Psoas muscle (tissue), 8 donors: Measurements from ENCODE around the gene HOXA9. TPM values are rescaled to one million over a fixed set of nuclear protein-coding genes. Genes with fewer than 3 reads are reported as not detected.

Experiments
- ATAC-seq, 4 donors: fragments of 200-7000 bp; cut with Tn5 transposase; one replicate each; pipeline ENCODE4 v1.9.1; 2020; ENCODE audit warnings: moderate library complexity in 3 of 4, mild to moderate bottlenecking in 2 of 4
- DNase-seq, 2 donors: peaks; one replicate each; pipeline ENCODE4 v3.0.0-alpha.2; 2020
- H3K27ac ChIP-seq: fragments of 200-600 bp; one replicate; pipeline ENCODE4 v1.8.0; 2022
- H3K27me3 ChIP-seq, 3 donors: fragments of 200-600 bp in 1 of 3; one replicate each; pipeline versions ENCODE4 v1.6.1 to v1.8.0; 2013 to 2022; ENCODE audit warnings: low read length in 2 of 3, mild to moderate bottlenecking in 2 of 3, moderate library complexity in 1 of 3; ENCODE audit not compliant: insufficient read depth in 3 of 3
- H3K36me3 ChIP-seq, 2 donors: fragments of 200-600 bp in 1 of 2; one replicate each; pipeline versions ENCODE4 v1.6.1 to v1.8.0; 2013 to 2022; ENCODE audit warnings: low read depth in 1 of 2, mild to moderate bottlenecking in 1 of 2, moderate library complexity in 1 of 2; ENCODE audit not compliant: insufficient read depth in 1 of 2
- H3K4me1 ChIP-seq: fragments of 200-600 bp; one replicate; pipeline ENCODE4 v1.8.0; 2022
- H3K4me3 ChIP-seq: fragments of 200-600 bp; one replicate; pipeline ENCODE4 v1.8.0; 2022; ENCODE audit warnings: mild to moderate bottlenecking
- H3K9me3 ChIP-seq: fragments of 200-600 bp; one replicate; pipeline ENCODE4 v1.8.0; 2022
- CTCF ChIP-seq: fragments of 200-600 bp; IDR thresholded peaks from one replicate; pipeline ENCODE4 v1.8.0; 2022; ENCODE audit warnings: antibody characterized with exemption
- WGBS, 3 donors: extraction: QIAGEN DNeasy Blood & Tissue Kit; methylation state at CpG; one replicate each; pipeline versions ENCODE4 v1.1.6 to v1.1.7; 2013; 5-methylcytosine and 5-hydroxymethylcytosine counted together
- intact Hi-C, 2 donors: fragments of 100-400 bp; cut with DNase I; formaldehyde crosslinking; loops; one replicate each; pipeline versions ENCODE4 v1.11.0 to v1.14.2; 2022
- polyA plus RNA-seq, 3 donors: library from polyadenylated mRNA; stranded (reverse); fragments of 200-250 nt; gene quantifications; one replicate each; pipeline ENCODE4 v1.2.3, GENCODE V29; 2013
- total RNA-seq, 4 donors: library from RNA; stranded (reverse); fragmentation: NEBNext Ultra II Directional in 2 of 4; extraction: Animal tissue kit (Norgen Biotek cat#: 25700) in 2 of 4; gene quantifications; one replicate each; pipeline versions ENCODE4 v1.2.1 to v1.2.4, GENCODE V29; 2021 to 2023
- donor health status: healthy with polysubstance abuse.
- donor health status: DM: no; HTN: no; CAD: no; lungs with moderate emphysema.
- donor health status: Bipolar disorder and iron deficiency.
- donor health status: healthy.
- donor health status: DM: yes; HTN: yes; CAD: no.
- donor health status: DM: no; HTN: no; CAD: no.
- donor health status: DM: no; HTN: no; CAD: no.
- donor health status: DM: yes; HTN: yes; CAD: no.

The HOXA9 gene
- total and polyA plus RNA-seq, 7 donors: 0.81 to 55.9 (median 16.0) TPM; not detected in 1

DNA sequence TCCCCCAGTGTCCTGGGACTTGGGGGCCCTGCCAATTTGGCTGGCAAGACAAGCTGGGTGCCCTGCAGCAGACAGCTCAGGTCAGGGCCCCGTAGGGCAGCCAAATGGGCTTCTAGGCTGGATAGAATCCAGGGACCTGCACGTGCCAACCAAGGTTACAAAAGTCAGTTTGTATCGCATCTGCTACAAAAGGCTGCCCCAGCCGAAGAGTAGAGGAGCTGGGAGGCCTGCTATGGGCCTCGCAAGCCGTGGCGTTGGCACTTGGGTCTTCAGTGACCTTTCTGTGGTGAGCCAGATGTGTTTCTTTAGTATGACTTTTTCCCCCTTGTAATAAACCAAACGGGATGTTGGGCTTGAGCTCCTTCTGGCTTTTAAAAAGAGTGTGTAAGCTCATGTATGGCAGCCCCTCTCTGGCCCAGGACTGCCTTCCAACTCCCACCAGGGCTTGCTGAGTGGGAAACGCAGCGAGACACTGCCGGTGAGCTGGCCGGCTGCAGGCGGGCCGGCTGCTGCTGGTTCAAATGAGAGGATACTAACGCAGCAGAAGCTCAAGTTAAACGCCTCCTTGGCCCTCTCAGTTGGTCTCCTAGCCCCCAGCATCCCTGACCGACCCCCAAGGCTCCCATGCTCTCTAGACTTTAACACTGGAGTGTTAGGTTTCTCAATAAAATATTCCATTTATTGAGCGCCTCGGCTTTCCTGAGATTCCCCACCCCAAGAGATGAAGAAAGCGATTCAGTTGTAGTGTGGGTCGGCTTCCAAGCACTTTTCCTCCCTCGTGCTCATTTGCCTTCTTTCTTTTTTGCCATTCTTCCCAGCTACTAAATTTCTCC is 11.8 kb upstream of the HOXA9 start:
- 41 to 53% (median 46%) methylated on average over 22 of the region's 22 CpGs for WGBS, 3 donors
- intact Hi-C loops: no loop called here
- TF ChIP-seq CTCF: no peak
- peak in 1 of 4 donors; percentile 4 for ATAC-seq
- H3K36me3 ChIP-seq: no peaks in the 10 kb centered on the region
- DNase-seq: peak in 1 of 2 donors; percentile 70
- peaks cover 0 to 10% (median 0%) of the 10 kb centered on the region in 3 donors for H3K27me3 ChIP-seq
- peak overlapping the region; percentile 92 for H3K27ac ChIP-seq
- H3K9me3 ChIP-seq: no peaks in the 10 kb centered on the region
- H3K4me3 ChIP-seq: peak overlapping the region; percentile 79
- peaks cover 23% of the 10 kb centered on the region for H3K4me1 ChIP-seq

- no peaks in the 10 kb centered on the region for H3K36me3 ChIP-seq
- no peaks in the 10 kb centered on the region for H3K9me3 ChIP-seq
- intact Hi-C loops: no loop called here
- H3K4me1 ChIP-seq: peaks cover 23% of the 10 kb centered on the region
- peak overlapping the region; percentile 92 for H3K27ac ChIP-seq
- TF ChIP-seq CTCF: no peak
- ATAC-seq (no peak), DNase-seq (no peak)
- WGBS, 3 donors: 43 to 71% (median 54%) methylated on average over 3 of the region's 3 CpGs
- H3K4me3 ChIP-seq: peak overlapping the region; percentile 79
- peaks cover 0 to 4% (median 0%) of the 10 kb centered on the region in 3 donors for H3K27me3 ChIP-seq
Observed at GRCh38 chr7:27176524-27176845, 11.1 kb upstream of the HOXA9 start.

- no peak for TF ChIP-seq CTCF
- Histone ChIP-seq H3K4me3 (peak overlapping the region; percentile 79), H3K4me1 (peaks cover 23% of the 10 kb centered on the region), H3K27ac (peak overlapping the region; percentile 92), H3K27me3 (peaks cover 0 to 4% (median 0%) of the 10 kb centered on the region in 3 donors), H3K9me3 (no peaks in the 10 kb centered on the region), H3K36me3 (no peaks in the 10 kb centered on the region)
- DNase-seq: peak in 1 of 2 donors; percentile 55
- intact Hi-C loops: no loop called here
- ATAC-seq: peak in 2 of 4 donors; percentile 21
- 37 to 58% (median 40%) methylated on average over 40 of the region's 40 CpGs for WGBS, 3 donors
Observed at GRCh38 chr7:27175626-27176523, 10.5 kb upstream of the HOXA9 start.

DNA sequence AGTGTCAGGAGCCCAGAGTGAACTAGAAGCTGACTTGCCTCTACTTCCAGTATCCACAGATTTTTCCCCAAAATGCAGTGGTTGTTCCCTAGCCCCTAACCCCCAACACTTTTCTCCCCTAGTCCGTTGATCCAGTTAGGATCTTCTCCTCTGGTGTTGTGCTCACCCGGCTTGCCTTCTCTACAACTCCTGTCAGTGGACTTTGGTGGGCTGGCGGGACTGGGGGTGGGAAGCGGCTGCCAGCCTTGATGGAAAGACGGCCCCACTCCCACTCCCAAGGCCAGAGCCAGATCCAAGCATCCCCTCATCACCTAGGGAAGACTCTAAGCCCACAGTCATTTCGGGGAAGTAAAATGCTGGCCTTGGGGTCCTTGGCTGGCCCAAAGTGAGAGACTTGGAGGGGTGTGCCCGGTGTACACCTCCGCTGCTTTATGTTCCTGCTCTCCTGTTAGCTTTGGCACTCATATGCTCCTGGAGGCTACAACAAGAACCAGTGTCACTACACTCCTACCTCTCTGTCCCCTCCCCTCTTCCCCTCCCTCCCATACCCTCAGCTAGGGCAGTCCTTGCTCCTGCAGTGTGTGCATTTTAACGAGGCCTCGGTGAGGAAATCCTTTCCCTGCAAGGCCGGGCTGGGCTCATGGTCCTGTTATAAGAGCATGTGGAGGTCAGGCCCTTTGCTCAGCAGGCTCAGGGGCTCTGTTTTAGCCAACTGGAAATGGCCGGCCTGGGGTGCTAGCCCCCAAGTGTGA is 9.7 kb upstream of the HOXA9 start:
- intact Hi-C loops: no loop called here
- no peak for TF ChIP-seq CTCF

More for the DNA sequence above, 9.7 kb upstream of the HOXA9 start:
- ATAC-seq (peak in 3 of 4 donors; percentile 19 to 28 (median 22)), DNase-seq (peak in 1 of 2 donors; percentile 61)
- H3K27ac ChIP-seq: peak overlapping the region; percentile 92
- peak overlapping the region; percentile 79 for H3K4me3 ChIP-seq
- H3K27me3 ChIP-seq: peaks cover 0 to 4% (median 0%) of the 10 kb centered on the region in 3 donors
- H3K4me1 ChIP-seq: peaks cover 23% of the 10 kb centered on the region
- no peaks in the 10 kb centered on the region for H3K36me3 ChIP-seq
- H3K9me3 ChIP-seq: no peaks in the 10 kb centered on the region
- 54 to 75% (median 70%) methylated on average over 12 of the region's 12 CpGs for WGBS, 3 donors
